PC-3 (cell line): ENCODE measurements around the gene CPN2.

Experiments used
- EZH2phosphoT487 ChIP-seq: fragments of 300-600 bp; sonication (generic); IDR thresholded peaks from 2 replicates; pipeline ENCODE4 v1.6.1; 2018; ENCODE audit warnings: mild to moderate bottlenecking, antibody characterized with exemption, low read length, borderline replicate concordance
- TF ChIP-seq, protein P1 (sequence below): fragments of 300-600 bp; sonication (generic); conservative IDR thresholded peaks from 2 replicates; pipeline ENCODE4 v1.5.1; 2017; ENCODE audit warnings: antibody characterized with exemption, low read depth, mild to moderate bottlenecking, low read length

GRCh38 chr3:194389269-194389668, 38.1 kb upstream of the CPN2 start:
- TF ChIP-seq, protein P1, sequence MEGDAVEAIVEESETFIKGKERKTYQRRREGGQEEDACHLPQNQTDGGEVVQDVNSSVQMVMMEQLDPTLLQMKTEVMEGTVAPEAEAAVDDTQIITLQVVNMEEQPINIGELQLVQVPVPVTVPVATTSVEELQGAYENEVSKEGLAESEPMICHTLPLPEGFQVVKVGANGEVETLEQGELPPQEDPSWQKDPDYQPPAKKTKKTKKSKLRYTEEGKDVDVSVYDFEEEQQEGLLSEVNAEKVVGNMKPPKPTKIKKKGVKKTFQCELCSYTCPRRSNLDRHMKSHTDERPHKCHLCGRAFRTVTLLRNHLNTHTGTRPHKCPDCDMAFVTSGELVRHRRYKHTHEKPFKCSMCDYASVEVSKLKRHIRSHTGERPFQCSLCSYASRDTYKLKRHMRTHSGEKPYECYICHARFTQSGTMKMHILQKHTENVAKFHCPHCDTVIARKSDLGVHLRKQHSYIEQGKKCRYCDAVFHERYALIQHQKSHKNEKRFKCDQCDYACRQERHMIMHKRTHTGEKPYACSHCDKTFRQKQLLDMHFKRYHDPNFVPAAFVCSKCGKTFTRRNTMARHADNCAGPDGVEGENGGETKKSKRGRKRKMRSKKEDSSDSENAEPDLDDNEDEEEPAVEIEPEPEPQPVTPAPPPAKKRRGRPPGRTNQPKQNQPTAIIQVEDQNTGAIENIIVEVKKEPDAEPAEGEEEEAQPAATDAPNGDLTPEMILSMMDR = no peak
- TF ChIP-seq EZH2phosphoT487 = no peak
